HG02840 (cell line): ENCODE measurements around the gene GBP7.
"Not testable (repeated sequence)": the region's sequence is repeated elsewhere in the genome, so short reads cannot be mapped to it uniquely, and the experiment has no call there.

Source experiments
- ATAC-seq: cut with Tn5 transposase; IDR thresholded peaks from one replicate; pipeline ENCODE4 v1.9.1; 2021; ENCODE audit warnings: mild to moderate bottlenecking, moderate library complexity, moderate number of reproducible peaks; ENCODE audit not compliant: unreplicated experiment, low FRiP score

The GBP7 gene

GRCh38 chr1:89175601-89176256 lies at the start of gene GBP7:
Gene GBP7, minus strand, starts transcription at chr1:89176003. Its CDS starts 4,068 bp downstream, at chr1:89171935.
- no peak for ATAC-seq

GRCh38 chr1:89221341-89221740 lies 45.5 kb upstream of the GBP7 start:
- ATAC-seq = no peak

- ATAC-seq = not testable (repeated sequence)
Observed at GRCh38 chr1:89219851-89220250, 44.0 kb upstream of the GBP7 start.

GRCh38 chr1:89218941-89219340 lies 43.1 kb upstream of the GBP7 start:
- ATAC-seq = not testable (repeated sequence)

GRCh38 chr1:89213347-89213746 lies 37.5 kb upstream of the GBP7 start:
- ATAC-seq = no peak

GRCh38 chr1:89211035-89211634 lies 35.3 kb upstream of the GBP7 start:
- no peak for ATAC-seq

- ATAC-seq = no peak
Observed at GRCh38 chr1:89206373-89206772, 30.6 kb upstream of the GBP7 start.

- ATAC-seq = no peak
Observed at GRCh38 chr1:89203166-89203565, 27.4 kb upstream of the GBP7 start.

GRCh38 chr1:89201106-89201794 lies 25.4 kb upstream of the GBP7 start:
- ATAC-seq = peak; percentile 70

GRCh38 chr1:89200663-89201062 lies 24.9 kb upstream of the GBP7 start:
- ATAC-seq = no peak

- no peak for ATAC-seq
Observed at GRCh38 chr1:89199525-89200031, 23.8 kb upstream of the GBP7 start.

- no peak for ATAC-seq
Observed at GRCh38 chr1:89198491-89199072, 22.8 kb upstream of the GBP7 start, which contains the start of gene GBP4. Gene GBP4, minus strand, starts transcription at chr1:89198942. Its CDS starts 108 bp downstream, at chr1:89198834.

- no peak for ATAC-seq
Observed at GRCh38 chr1:89198081-89198480, 22.3 kb upstream of the GBP7 start.

- ATAC-seq = no peak
Observed at GRCh38 chr1:89195476-89195875, 19.7 kb upstream of the GBP7 start.

GRCh38 chr1:89191314-89191713 lies 15.5 kb upstream of the GBP7 start:
- ATAC-seq = no peak

GRCh38 chr1:89190017-89190416 lies 14.2 kb upstream of the GBP7 start:
- no peak for ATAC-seq

- no peak for ATAC-seq
Observed at GRCh38 chr1:89179343-89179742, 3.5 kb upstream of the GBP7 start.

GRCh38 chr1:89176971-89177370 lies 1.2 kb upstream of the GBP7 start:
- no peak for ATAC-seq

GRCh38 chr1:89174491-89174890 lies 1.3 kb downstream of the GBP7 start:
- no peak for ATAC-seq

- ATAC-seq = no peak
Observed at GRCh38 chr1:89172468-89173143, 3.2 kb downstream of the GBP7 start.

GRCh38 chr1:89171067-89171438 lies 4.8 kb downstream of the GBP7 start:
- no peak for ATAC-seq
